HG03139 (cell line): Measurements from ENCODE around the gene MRPL52.
"Not testable (repeated sequence)": the region's sequence is repeated elsewhere in the genome, so short reads cannot be mapped to it uniquely, and the experiment has no call there.

Source experiments
- ATAC-seq: cut with Tn5 transposase; IDR thresholded peaks from one replicate; pipeline ENCODE4 v1.9.1; 2021; ENCODE audit not compliant: unreplicated experiment

Gene MRPL52

DNA sequence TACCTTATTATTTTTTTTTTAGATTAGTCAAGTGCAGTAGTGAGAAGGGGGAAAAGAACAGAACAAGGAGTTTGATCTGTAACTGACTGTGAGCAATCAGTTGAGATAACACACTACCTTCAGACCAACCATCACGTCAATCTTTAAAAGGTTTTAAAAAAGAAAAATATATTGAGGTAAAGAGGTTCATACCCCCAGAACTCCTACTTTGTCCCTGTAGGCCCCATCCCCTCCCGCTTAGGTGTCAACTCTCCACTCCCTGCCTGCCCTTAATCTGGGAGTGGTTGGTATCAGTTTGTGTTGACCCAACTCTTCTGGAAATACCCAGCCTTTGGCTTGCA lies 22.9 kb downstream of the MRPL52 start:
- ATAC-seq: no peak

DNA sequence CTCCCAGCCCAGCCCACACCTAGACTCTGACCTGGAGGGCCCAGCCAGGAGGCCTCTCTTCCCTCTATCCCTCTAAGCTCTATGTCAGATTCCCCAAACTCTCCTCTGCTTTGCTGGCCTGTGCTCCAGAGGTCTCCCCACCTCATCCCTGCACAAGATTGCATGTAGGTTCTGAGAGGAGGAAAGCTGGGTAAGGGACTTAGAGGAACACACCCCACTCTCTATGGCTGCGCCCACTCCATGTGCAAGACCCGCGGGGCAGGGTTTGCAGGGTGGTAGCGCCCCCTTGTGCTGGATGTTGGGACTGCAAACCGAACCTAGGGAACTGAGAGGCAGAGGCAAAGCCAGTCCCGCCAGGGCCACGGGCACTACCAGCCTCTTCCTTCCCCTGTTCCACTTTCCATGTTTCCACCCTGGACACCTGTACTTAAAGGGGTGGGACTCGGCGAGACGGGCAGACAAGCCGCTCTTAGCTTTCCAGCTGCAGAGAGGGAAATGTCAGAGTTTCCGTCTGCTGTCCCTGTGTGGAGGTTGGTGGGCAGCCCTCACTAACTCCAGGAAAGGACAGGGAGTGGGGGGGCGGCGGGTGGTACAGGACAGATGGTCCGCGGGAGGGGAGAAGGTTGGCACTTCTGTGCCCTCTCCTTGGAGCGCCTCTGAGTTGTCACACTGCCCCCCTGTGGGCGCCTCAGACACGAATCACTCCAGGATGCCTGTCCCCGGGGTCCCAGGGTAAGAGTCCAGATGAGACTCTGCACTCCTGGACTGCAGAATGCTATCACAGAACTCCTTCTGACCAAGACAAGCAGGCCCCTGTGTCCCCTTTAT lies 23.5 kb downstream of the MRPL52 start:
- no peak for ATAC-seq

- ATAC-seq: not testable (repeated sequence)
Observed at GRCh38 chr14:22854296-22854695, 24.6 kb downstream of the MRPL52 start.

- ATAC-seq: no peak
Observed at GRCh38 chr14:22854963-22855724, 25.5 kb downstream of the MRPL52 start.

GRCh38 chr14:22856428-22856827 lies 26.7 kb downstream of the MRPL52 start:
- no peak for ATAC-seq

DNA sequence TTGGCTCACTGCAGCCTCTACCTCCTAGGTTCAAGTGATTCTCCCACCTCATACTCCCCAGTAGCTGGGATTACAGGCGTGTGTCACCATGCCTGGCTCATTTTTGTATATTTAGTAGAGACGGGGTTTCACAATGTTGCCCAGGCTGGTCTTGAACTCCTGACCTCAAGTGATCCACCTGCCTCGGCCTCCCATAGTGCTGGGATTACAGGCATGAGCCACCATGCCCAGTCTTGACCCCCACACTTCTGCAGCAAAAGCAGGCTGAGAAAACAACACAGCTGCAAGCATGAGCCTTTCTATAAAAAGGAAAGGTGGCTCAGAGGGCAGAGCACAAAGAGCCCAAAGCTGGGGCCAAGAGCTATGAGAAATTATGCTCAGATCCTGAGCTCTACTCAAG lies 30.7 kb downstream of the MRPL52 start:
- ATAC-seq: not testable (repeated sequence)

- ATAC-seq: no peak
Observed at GRCh38 chr14:22861651-22862050, 32.0 kb downstream of the MRPL52 start.

GRCh38 chr14:22864979-22865378 lies 35.3 kb downstream of the MRPL52 start:
- no peak for ATAC-seq

- ATAC-seq: no peak
Observed at GRCh38 chr14:22865424-22866405, 36.0 kb downstream of the MRPL52 start.

GRCh38 chr14:22866874-22867273 lies 37.2 kb downstream of the MRPL52 start:
- ATAC-seq: no peak

DNA sequence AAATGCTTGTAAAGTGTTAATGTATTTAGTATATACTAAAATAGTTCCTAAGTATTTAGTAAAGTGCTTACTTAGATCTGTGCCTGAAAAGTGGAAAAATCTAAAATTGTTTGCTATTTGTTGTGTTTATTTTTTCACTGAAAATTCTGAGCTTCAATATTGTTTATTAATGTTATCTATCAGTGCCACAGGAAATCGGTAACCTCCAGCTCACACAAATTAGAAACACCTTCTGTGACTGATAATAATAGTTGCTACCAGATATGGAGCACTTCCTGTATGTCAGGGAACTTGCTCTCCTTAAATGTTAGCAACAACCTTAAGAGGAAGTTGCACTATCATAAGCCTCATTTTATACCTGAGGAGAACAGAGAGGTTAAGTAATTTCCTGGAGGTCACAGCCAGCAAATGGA lies 41.1 kb downstream of the MRPL52 start:
- ATAC-seq: peak; percentile 30

GRCh38 chr14:22871224-22872032 lies 41.7 kb downstream of the MRPL52 start, which contains the start of gene LRP10:
Gene LRP10, plus strand, starts transcription at chr14:22871740. Its CDS starts 564 bp downstream, at chr14:22872304.
- ATAC-seq: peak; percentile 74

DNA sequence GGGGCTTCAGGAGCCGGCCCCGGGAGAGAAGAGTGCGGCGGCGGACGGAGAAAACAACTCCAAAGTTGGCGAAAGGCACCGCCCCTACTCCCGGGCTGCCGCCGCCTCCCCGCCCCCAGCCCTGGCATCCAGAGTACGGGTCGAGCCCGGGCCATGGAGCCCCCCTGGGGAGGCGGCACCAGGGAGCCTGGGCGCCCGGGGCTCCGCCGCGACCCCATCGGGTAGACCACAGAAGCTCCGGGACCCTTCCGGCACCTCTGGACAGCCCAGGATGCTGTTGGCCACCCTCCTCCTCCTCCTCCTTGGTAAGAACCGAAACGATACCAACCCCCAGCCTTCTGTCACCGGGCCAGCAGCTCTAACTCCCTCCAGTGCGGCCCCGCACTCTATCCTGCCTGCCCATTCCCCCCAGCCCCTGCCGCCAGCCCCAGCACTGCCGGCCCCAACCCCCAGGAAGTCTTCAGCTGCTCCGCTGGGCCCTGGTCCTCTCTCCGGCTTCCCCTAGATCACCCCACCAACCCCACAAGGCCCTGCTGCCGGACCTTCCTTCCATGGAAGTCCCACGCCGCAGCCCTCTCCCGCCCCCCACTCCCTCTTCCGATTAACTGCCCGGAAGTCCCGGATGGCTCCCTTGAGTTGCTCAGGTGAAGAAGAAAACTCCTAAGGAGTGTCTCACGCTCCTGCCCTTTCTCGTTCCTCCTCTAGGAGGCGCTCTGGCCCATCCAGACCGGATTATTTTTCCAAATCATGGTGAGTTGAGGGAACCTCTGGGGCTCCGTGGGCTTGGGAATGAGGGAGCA lies 42.5 kb downstream of the MRPL52 start:
- peak; percentile 23 for ATAC-seq

- no peak for ATAC-seq
Observed at GRCh38 chr14:22872833-22873520, 43.3 kb downstream of the MRPL52 start.

GRCh38 chr14:22875003-22875747 lies 45.5 kb downstream of the MRPL52 start:
- no peak for ATAC-seq

- ATAC-seq: no peak
Observed at GRCh38 chr14:22875748-22876319, 46.1 kb downstream of the MRPL52 start.

- no peak for ATAC-seq
Observed at GRCh38 chr14:22877000-22877501, 47.4 kb downstream of the MRPL52 start.
